GM18526 (cell line): ENCODE data around the gene GPRIN1.

Experiments used
- POLR2A ChIP-seq: IDR thresholded peaks from 3 replicates; pipeline ENCODE4 v1.6.1; 2011; ENCODE audit not compliant: insufficient read length; ENCODE audit errors: extremely low read depth

Gene GPRIN1

DNA sequence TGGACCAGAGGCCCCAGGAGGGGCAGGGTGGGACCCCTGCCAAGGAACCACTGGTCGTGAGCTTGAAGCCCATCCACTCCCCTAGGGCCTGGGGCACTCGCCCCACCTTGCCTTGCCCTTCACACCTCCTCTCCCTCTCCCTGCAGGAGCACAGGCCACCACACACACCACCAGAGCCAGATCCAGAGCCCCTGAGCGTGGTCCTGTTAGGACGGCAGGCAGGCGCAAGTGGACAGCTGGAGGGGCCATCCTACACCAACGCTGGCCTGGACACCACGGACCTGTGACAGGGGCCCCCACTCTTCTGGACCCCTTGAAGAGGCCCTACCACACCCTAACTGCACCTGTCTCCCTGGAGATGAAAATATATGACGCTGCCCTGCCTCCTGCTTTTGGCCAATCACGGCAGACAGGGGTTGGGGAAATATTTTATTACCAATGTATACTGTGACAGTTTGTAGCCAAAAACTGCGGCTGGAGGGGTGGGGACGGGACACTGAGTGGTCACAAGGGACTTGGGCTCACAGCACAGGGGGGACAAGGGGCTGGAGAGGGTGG is 14.5 kb downstream of the GPRIN1 start:
- no peak for TF ChIP-seq POLR2A

DNA sequence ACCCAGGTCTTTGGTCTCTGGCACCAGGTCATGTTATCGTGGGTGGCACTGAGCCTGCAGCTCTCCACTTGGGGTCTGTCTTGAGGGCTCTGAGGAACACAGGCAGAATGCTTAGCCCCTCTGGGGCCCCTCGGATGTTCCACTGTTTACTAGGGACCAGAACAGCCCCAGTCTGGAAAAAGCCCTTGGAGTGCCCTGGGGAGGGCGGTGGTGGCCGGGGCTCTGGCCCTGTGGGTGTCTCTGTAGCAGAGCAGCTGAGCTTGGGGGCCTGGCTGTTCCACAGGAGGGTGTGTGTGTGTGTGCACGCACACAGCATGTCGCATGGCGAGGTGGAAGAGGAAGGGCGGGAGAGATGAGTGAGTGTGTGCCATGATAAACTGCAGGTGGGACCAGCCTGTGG is 15.4 kb downstream of the GPRIN1 start:
- no peak for TF ChIP-seq POLR2A

DNA sequence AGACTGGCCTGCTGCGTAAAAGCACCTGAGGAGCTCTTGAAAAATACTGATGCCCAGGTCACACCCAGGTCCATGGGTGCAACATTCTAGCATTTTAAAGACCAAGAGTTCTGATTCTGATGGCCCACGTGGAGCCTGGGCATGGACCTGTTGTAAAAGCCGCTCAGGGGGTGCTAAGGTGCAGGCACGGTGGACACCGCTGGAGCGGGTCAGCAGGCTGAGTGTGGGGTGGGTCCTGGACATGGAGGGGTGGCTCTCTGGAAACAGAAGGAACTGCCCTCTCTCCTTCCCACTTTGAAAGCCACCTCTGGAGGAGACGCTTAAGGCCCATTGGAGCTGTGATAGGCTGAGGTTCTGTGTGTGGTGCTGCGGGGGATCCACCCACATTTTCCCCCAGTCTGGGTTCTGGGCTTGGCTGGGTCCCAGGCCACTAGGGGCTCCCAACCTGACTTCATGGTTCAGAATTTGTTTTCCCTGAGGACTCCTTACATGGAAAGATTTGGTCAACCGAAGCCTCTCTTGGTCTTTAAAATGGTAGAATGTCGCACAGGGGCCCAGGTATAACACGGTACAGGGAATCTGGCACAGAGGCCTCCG is 16.6 kb downstream of the GPRIN1 start:
- no peak for TF ChIP-seq POLR2A

GRCh38 chr5:176592573-176592972 is 17.4 kb downstream of the GPRIN1 start:
- TF ChIP-seq POLR2A = no peak

DNA sequence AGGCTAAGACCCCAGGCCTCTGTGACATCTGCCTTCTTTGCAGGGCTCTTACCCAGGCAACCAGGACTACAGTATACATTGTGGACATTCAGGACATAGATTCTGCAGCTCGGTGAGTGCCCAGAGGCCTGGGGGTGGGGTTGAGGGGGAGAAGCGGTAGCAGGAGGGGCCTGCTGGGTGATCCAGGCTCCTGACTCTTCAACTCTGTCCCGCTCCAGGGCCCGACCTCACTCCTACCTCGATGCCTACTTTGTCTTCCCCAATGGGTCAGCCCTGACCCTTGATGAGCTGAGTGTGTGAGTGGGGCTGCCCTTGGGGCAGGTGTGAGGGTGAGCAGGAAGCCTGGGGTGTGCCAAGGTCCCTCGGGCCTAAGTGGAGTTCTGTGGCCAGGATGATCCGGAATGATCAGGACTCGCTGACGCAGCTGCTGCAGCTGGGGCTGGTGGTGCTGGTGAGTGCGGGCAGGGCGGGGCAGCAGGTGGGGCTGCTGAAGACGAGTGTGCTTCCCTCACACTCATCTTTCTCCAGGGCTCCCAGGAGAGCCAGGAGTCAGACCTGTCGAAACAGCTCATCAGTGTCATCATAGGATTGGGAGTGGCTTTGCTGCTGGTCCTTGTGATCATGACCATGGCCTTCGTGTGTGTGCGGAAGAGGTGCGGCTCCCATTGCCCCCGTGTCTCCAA is 19.8 kb downstream of the GPRIN1 start:
- no peak for TF ChIP-seq POLR2A

- no peak for TF ChIP-seq POLR2A
Observed at GRCh38 chr5:176589039-176589769, 20.8 kb downstream of the GPRIN1 start.

DNA sequence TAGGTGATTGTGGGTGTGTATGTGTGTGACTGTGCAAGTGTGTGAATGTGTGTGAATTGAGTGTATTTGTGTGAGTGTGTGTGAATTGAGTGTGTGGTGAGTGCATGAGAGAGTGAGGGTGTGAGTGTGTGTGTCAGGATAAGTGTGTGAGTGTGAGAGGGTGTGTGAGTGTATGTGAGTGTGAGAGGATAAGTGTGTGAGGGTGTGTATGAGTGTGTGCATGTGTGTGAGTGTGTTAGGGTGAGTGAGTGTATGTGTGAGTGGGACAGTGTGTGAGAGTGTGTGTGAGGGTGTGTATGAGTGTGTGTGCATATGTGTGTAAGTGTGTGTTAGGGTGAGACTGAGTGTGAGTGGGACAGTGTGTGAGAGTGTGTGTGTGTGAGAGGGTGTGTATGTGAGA is 21.7 kb downstream of the GPRIN1 start:
- no peak for TF ChIP-seq POLR2A

GRCh38 chr5:176587398-176587797 is 22.6 kb downstream of the GPRIN1 start:
- no peak for TF ChIP-seq POLR2A

DNA sequence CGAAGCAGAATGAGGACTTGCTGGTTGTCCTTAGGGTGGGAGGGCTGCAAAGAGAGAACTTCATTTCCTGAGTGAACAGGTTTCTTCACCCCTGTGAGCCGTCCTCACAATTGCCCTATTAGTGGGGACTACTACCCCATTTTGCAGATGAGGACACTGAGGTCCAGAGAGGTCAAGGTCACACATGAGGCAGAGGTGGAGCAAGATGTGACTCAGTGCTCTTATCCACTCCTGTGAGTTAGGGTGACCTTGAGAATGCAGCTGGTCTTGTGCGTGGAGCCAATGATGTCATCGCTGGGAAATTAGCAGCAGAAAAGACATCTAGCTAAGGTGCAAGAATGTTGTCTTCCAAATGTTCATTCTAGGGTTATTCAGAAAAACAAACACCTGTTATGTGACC is 26.9 kb downstream of the GPRIN1 start:
- no peak for TF ChIP-seq POLR2A

- TF ChIP-seq POLR2A = no peak
Observed at GRCh38 chr5:176581361-176581760, 28.6 kb downstream of the GPRIN1 start.

- no peak for TF ChIP-seq POLR2A
Observed at GRCh38 chr5:176579323-176579722, 30.6 kb downstream of the GPRIN1 start.

DNA sequence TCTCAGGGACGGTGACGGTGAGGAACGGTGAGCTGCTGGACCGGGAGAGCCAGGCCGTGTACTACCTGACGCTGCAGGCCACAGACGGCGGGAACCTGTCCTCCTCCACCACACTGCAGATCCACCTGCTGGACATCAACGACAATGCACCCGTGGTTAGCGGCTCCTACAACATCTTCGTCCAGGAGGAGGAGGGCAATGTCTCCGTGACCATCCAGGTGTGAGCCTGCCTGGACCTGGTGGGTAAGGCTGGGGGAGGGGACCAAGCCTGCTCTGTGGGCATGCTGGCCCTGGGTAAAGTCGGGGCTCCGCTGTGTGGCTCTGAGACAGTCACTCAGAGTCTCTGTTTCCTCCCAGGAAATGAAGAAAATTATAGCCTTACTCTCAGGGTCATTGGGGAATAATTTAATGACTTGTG is 31.6 kb downstream of the GPRIN1 start:
- TF ChIP-seq POLR2A = no peak

DNA sequence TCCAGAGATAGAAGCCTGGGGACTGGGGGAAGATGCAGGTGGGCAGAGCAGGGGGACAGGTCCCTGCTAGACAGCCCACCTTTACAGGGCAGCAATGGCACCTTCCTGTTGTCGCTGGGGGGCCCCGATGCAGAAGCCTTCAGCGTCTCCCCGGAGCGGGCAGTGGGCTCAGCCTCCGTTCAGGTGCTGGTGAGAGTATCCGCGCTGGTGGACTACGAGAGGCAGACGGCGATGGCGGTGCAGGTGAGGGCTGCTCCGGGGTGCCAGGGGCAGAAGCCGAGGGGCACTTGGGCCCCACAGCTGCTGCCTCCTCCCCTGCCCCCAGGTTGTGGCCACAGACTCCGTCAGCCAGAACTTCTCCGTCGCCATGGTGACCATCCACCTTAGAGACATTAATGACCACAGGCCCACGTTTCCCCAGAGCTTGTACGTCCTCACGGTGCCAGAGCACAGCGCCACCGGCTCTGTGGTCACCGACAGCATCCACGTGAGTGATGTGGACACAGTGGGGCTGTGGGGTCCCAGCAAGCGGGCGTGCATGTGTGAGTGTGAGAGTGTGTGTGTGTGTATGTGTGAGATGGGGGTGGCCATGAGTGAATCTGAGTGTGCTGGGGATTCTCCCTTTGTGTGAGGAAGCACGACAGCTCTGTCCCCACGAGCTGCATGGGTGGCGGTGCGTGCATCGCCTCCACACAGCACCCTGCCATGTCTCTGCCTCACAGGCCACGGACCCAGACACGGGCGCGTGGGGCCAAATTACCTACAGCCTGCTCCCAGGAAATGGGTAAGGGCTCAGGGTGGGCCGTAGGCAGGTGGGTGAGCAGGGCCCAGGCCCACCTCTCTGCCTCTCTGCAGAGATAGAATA is 32.4 kb downstream of the GPRIN1 start:
- TF ChIP-seq POLR2A = no peak

- no peak for TF ChIP-seq POLR2A
Observed at GRCh38 chr5:176575488-176576422, 34.2 kb downstream of the GPRIN1 start.

- no peak for TF ChIP-seq POLR2A
Observed at GRCh38 chr5:176575066-176575465, 34.9 kb downstream of the GPRIN1 start.

DNA sequence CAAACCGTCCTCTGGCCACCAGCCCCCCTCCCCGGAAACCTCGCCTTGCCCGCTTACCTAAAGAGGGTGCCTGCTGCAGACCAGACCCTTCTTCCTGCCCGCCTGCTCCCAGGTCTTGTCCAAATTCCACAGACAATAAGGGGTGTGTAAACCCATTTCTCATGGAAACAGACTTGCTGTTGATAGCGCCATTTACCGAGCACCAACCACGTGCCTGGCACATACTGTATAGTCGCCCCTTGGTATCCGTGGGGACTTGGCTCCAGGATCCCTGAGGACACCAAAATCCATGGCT is 35.7 kb downstream of the GPRIN1 start:
- no peak for TF ChIP-seq POLR2A
